Nephron progenitor cell (in vitro differentiated cells): ENCODE data around the gene PARP11.

ENCODE experiments used
- DNase-seq: peaks from one replicate; pipeline ENCODE4 v3.0.0; 2021
- H3K27ac Mint-ChIP-seq: 2 replicates; pipeline ENCODE4 v1.8.0; 2021; ENCODE audit warnings: mild to moderate bottlenecking, moderate library complexity, mixed read lengths
- H3K27me3 Mint-ChIP-seq: 2 replicates; pipeline ENCODE4 v1.8.0; 2021; ENCODE audit warnings: mild to moderate bottlenecking, low read depth, mixed read lengths; ENCODE audit not compliant: poor library complexity
- H3K36me3 Mint-ChIP-seq: 2 replicates; pipeline ENCODE4 v1.8.0; 2021; ENCODE audit warnings: low read depth, mixed read lengths
- H3K4me1 Mint-ChIP-seq: 2 replicates; pipeline ENCODE4 v1.8.0; 2021; ENCODE audit warnings: mixed read lengths
- H3K4me3 Mint-ChIP-seq: 2 replicates; pipeline ENCODE4 v1.8.0; 2021; ENCODE audit warnings: mild to moderate bottlenecking, moderate library complexity, mixed read lengths
- H3K9me3 Mint-ChIP-seq: 2 replicates; pipeline ENCODE4 v1.8.0; 2021; ENCODE audit warnings: mild to moderate bottlenecking, moderate library complexity, mixed read lengths
- TF ChIP-seq, protein P1 (sequence below): fragments of 200-600 bp; sonication (generic); IDR thresholded peaks from 2 replicates; pipeline ENCODE4 v1.5.0; 2021; ENCODE audit warnings: antibody characterized with exemption

Gene PARP11

DNA sequence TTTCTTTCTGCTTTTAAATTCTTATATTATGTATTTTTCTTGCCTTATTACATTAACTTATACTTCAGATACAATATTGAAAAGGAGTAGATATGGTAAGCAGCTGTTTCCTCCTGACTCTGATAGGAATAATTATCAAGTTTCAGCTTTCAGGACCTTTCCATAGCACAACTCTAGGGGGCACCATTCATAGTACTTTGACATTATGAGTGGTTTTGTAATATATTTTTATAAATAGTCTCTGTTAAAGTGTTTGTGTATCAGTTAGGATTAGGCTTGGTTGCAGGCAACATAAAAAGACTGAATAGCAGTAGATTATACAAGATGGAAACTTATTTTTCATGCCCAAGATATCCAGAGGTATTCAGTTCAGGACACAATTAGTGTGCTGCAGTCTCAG is 27.9 kb upstream of the PARP11 start:
- Mint-ChIP-seq H3K27me3 (peaks cover 5% of the 10 kb centered on the region), H3K27ac (no peak overlapping the region), H3K36me3 (peaks cover 8% of the 10 kb centered on the region), H3K4me3 (no peak overlapping the region), H3K9me3 (peaks cover 10% of the 10 kb centered on the region), H3K4me1 (peaks cover 32% of the 10 kb centered on the region)
- DNase-seq = no peak
- TF ChIP-seq, protein P1, sequence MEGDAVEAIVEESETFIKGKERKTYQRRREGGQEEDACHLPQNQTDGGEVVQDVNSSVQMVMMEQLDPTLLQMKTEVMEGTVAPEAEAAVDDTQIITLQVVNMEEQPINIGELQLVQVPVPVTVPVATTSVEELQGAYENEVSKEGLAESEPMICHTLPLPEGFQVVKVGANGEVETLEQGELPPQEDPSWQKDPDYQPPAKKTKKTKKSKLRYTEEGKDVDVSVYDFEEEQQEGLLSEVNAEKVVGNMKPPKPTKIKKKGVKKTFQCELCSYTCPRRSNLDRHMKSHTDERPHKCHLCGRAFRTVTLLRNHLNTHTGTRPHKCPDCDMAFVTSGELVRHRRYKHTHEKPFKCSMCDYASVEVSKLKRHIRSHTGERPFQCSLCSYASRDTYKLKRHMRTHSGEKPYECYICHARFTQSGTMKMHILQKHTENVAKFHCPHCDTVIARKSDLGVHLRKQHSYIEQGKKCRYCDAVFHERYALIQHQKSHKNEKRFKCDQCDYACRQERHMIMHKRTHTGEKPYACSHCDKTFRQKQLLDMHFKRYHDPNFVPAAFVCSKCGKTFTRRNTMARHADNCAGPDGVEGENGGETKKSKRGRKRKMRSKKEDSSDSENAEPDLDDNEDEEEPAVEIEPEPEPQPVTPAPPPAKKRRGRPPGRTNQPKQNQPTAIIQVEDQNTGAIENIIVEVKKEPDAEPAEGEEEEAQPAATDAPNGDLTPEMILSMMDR = peak; percentile 10

DNA sequence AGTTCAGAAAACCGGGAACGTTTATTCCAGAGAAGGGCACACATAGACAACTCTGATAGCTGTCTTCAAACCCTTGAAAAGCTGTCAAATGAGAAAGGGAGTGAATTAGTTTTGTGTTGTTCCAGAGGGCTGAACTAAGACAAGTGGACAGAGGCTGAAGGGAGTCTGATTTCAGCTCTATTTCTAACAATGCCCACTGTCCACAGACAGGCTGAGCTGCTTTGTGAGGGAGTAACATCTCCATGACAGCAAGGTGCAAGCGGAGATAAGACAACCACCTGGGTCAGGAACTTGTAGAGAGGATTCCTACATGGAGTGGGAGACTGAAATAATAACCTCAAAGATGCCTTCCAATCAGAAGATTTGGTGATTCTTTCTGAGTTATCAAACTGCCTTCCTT is 25.6 kb upstream of the PARP11 start:
- peaks cover 8% of the 10 kb centered on the region for H3K36me3 Mint-ChIP-seq
- DNase-seq = no peak
- TF ChIP-seq, protein P1 = no peak
- peaks cover 32% of the 10 kb centered on the region for H3K4me1 Mint-ChIP-seq
- H3K27me3 Mint-ChIP-seq = no peaks in the 10 kb centered on the region
- H3K4me3 Mint-ChIP-seq = no peak overlapping the region
- H3K9me3 Mint-ChIP-seq = peaks cover 10% of the 10 kb centered on the region
- peak overlapping the region; percentile 49 for H3K27ac Mint-ChIP-seq

DNA sequence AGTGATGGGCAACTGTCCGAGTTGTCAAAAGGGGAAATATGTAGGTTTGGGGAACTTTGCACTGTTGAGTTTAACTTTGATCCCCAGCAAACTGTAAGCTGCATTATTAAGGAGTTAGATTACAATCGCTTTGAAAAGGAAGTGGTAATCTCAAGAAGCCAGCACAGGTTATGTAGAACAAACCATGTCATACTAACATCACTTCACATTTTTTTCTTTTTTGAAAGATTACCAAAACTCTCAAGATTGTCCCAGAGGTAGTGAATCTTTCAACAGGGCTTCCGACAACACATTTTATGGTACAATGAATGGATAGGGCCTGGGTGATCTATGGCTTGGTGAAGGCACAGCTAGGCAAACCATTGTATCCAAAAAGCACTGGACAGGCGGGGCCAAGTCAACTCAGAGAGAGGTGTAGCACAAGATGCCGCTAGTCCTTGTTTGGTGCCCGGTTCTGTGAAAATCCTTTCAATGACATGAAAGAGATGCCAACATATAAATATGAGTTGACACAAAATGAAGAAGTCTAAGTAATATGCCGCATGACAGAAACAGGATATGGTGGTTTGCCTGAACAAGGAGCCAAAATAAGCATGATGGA is 24.3 kb upstream of the PARP11 start:
- DNase-seq = no peak

DNA sequence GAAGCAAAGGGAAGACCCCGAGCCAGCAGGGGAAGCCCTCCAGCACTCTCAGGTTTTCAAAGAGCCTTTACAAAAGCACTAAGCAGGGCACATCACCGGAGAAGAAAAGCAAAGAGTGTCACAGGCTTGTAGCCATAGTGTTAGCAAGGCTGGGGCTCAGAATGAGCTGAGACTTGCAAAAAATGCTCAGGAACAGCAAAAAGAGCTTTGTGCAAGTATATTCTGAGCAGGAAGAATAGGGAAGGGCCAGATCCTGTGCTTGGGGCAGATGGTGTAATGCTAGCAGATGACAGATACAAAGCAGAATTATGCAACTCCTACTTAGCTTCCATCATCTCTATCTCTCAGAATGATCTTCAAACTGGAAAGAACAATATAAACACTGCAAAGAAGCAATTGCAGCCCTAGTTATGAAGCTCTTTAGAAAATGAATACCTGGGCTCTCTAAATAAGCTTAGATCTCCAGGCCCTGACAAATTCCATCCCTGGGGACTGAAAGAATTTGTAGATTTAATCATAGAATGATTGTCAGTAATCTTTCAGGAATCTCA is 23.7 kb upstream of the PARP11 start:
- Mint-ChIP-seq H3K36me3 (no peaks in the 10 kb centered on the region), H3K27ac (no peak overlapping the region), H3K4me3 (no peak overlapping the region), H3K27me3 (no peaks in the 10 kb centered on the region), H3K4me1 (peaks cover 32% of the 10 kb centered on the region), H3K9me3 (no peaks in the 10 kb centered on the region)
- DNase-seq = no peak
- TF ChIP-seq, protein P1 = no peak

More for the DNA sequence above, 24.3 kb upstream of the PARP11 start:
- Mint-ChIP-seq H3K27me3 (no peaks in the 10 kb centered on the region), H3K4me1 (peaks cover 32% of the 10 kb centered on the region), H3K4me3 (no peak overlapping the region), H3K36me3 (no peaks in the 10 kb centered on the region), H3K9me3 (no peaks in the 10 kb centered on the region), H3K27ac (no peak overlapping the region)
- TF ChIP-seq, protein P1 = no peak

DNA sequence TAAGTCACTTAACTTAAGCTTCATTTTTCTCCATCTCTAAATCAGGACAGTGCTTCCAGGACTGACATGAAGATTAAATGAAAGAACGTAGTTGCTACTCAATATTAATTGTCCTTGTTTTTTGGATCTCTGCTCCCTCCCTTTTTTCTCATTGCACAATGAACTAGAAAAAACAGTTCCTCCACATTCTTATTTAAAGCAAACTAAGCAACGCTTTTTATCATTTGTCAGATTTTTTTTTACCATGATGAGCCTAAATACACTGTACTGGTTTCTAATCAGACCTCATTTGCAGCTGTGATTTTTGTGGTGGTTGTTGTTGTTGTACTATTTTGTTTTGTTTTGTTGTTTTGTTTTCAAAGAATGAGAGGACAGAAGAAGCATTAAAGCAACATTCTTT is 23.2 kb upstream of the PARP11 start:
- no peaks in the 10 kb centered on the region for H3K36me3 Mint-ChIP-seq
- H3K4me1 Mint-ChIP-seq = peaks cover 32% of the 10 kb centered on the region
- TF ChIP-seq, protein P1 = no peak
- H3K9me3 Mint-ChIP-seq = no peaks in the 10 kb centered on the region
- peaks cover under 1% of the 10 kb centered on the region for H3K27me3 Mint-ChIP-seq
- H3K4me3 Mint-ChIP-seq = no peak overlapping the region
- DNase-seq = no peak
- H3K27ac Mint-ChIP-seq = no peak overlapping the region

DNA sequence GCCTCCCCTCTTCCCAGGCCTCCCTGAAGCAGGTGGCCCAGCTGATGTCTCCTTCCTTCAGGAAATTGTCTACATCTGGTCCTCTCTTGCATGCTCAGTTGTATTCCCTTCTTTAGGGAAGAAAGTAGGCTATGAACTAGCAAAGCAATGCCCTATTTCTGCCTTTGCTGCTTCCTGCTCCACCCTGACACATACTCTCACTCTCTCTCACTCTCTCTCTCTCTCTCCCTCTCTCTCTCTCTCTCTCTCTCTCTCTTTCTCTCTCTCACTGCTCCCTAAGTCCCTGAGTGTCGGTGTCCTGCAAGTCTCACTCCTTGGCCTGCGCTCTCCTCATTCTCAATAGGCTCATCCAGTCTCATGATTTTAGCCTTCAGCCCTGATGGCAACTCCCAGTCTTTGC is 19.4 kb upstream of the PARP11 start:
- H3K4me3 Mint-ChIP-seq = no peak overlapping the region
- no peak overlapping the region for H3K27ac Mint-ChIP-seq
- H3K9me3 Mint-ChIP-seq = no peaks in the 10 kb centered on the region
- no peak for DNase-seq
- peaks cover 15% of the 10 kb centered on the region for H3K4me1 Mint-ChIP-seq
- TF ChIP-seq, protein P1 = no peak
- H3K27me3 Mint-ChIP-seq = peaks cover 2% of the 10 kb centered on the region
- no peaks in the 10 kb centered on the region for H3K36me3 Mint-ChIP-seq
